Putamen (tissue), 1 donor: ENCODE results near the gene RAB11FIP4.

Experiments used
- DNase-seq: peaks from one replicate; pipeline ENCODE4 v3.0.0-alpha.2; 2016; ENCODE audit warnings: low spot score

The RAB11FIP4 gene

DNA sequence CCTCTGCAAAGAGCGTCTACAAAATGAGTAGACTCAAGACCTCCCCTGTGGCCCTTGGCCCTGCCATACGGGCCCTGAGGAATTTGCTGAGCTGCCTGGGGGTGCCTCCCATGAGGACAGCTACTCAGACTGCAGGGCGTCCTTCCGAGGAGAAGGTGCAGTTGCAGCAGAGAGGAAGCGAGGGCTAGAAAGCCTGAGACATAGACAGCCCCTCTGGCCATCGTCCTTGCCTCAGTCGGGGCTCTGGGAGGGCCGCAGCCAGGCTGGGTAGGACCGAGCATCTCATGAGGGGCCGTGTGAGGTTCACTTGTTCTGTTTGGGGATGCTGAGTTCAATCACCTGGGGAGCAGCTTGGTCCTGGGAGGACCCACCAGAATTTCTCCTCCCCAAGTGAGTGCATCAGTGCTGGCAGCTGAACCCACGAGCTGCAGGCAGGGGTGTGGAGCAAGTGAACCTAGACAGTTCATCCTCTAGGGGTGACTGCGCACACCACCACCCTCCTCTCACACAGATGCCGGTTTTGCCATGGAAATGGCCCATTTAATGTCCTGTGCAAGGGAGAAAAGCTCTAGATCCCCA, 20.3 kb downstream of the RAB11FIP4 start:
- DNase-seq = no peak

DNA sequence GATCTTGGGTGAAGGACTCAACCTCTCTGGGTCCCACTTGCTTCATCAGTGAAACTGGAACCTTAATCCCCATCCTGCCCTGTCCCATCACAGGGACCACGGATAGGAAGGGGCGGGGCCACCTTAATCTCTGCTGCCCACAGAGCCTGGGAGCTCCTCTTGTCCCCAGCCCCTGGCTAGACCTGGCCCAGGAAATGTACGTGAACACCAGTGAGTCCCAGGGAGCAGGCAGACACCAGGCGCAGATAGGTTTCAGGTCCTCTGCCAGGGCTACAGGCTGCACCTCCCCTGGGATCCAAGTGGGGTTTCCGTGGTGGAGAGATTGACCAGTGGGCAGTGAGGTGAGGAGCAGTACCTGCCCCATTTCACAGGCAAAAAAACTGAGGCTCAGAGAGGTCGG, 21.0 kb downstream of the RAB11FIP4 start:
- DNase-seq = no peak

DNA sequence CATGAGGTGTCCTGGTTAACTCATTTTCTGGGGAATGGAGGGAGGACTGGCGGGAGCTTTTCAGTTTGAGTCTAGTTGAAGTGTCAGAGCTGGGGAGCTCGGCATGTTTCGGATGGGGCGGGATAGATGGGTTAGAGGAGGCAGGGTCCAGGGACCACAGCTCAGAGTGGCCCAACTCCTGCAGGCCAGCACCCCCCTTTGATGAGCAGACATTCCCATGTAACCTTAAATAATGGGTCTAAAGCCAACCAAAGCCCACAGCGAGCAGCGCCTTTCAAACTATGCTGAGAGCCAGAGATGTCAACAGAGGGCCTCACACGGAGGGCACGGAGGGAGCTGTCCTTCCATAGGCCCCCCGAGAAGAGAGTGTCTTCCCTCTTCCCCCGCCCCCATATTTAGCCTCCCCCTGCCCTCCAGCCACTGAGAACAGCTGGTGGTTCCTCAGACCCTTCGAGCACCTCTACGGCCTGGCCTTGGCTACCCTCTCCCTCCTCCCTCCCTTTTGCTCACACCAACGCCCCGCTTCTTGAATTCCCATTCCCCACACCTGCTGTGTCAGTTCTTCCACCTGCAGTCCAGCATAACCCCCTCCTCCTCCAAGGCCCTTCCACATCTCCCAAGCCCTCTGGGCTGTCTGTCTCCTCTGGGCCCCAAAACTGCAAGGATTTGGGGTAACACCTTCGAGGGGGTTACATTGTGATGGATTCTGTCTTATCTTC, 21.8 kb downstream of the RAB11FIP4 start:
- DNase-seq = no peak

DNA sequence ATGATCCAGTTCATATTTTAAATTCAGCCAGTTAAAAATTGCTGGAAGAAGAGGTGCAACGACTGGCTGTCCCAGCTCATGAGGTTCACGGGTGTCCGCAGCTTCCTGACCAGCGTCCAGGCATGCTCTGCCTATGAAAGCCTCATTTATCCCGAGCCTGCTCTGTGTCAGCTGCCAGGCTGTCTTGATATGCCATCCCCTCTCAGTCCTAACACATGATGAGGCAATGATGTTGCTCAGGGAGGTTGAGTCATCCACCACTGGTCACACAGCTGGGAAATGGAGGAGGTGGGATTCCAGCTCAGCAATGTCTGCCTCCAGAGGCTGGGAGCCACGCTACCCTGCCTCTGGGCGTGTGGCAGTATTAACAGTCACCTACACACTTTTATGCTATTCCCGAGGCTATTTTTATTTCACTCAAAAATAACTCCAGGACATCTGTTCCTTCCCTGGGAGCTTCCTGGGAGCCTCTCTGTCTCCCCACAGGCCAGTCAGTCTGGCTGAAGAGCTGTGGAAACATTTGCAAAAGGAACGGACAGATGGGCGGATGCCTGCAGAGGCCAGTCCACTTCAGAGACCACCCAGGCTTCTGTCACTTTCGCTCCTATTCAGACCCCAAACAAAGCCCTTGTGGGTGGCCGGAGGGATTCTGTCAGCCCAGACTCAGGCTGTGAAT, 22.5 kb downstream of the RAB11FIP4 start:
- DNase-seq = peak; percentile 91

DNA sequence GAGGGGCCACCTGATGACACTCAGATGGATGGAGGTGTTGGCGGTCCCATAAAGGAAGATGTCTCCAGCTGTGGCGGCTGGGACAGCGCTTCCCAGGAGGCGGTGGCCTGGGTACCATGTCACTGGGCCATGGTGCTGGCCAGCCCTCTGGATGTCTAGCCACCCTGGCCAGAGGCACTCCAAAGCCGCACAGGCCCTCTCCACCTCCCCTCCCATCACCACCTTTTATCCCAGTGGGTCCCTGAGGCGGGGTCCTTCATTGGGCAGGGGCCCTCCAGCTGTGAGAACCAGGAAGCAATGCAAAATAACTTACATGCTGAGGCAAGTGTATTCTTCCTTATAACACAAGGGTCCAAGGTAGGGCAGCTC, 23.1 kb downstream of the RAB11FIP4 start:
- no peak for DNase-seq

DNA sequence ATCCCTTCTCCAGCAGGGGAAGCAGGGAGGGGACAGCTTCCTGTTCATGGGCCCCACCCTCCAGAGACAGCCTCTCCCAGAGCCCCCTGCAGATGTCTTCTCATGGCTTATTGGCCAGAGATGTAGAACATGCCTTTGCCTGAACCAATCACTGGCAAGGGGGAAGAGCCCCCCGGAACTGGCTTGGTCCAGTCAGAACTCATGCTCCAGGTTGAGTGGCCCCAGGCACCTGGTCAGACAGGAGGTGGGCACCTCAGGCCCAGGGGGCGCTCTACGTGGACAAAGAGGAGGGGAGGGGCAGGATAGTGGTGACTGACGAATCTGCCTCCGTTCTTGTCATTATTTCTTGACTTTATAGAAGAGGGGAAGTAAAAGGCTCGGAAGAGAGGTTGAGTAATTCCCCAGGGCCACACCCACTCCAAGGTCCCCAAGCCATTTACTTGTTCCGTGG, 23.6 kb downstream of the RAB11FIP4 start:
- no peak for DNase-seq

DNA sequence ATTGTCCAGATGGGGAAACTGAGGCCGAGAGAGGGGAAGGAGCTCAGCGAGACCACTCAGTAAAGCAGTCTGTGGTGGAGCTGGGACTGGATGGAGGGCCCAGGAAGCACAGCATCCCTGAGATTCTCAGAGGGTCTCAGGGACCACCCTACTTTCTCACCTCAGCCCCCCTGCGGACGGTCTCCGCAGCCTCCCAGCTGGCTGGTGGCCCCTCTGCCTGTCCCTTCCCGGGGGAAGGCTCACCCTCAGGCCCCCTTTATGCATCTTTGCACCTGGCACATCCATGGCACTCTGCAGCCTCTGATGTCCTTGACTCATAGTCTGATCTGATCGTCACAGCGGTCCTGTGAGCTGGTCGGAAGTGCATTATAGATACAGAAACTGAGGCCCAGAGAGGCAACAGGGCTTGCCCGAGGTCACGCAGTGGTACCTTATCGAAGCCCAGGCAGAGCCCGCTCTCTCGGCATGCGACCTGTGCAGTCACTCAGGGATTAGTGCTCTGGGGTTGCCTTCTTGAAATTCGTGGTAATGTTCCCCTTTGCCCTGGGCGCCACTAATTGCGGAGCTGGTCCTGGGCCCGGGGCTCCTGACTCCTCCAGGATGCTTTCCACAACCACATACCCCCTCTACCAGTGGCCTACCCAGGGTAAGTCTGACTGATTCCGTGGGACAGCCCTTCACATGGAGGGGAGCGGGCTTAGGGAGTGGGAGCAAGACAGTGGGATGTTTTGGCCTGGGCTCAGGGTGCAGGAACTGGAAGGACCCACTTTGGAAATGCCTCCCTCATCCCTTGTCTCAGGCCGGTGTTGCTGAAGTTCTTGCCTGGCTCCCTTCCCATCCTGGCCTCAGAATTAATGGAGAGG, 24.4 kb downstream of the RAB11FIP4 start:
- DNase-seq = no peak

DNA sequence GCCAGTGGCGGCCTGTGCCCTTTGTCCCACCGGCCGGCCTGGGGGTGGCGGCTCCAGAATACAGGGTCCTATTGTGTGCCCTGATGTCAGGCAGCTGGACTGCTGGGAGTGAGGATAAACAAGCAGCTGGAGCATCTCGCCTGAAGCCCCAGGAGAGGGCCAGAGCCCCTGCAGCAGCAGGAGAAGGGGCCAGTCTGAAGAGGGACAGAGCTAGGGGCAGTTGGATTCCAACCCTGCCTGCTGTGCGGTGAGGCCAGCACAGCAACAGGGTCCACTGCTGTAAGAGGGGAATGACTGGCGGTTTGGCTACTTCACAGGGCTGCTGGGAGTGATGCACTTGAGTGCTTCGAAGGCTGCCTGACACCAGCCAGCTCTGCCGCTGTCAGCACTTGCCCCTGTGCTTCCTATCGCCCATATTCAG, 25.0 kb downstream of the RAB11FIP4 start:
- DNase-seq = peak; percentile 96

DNA sequence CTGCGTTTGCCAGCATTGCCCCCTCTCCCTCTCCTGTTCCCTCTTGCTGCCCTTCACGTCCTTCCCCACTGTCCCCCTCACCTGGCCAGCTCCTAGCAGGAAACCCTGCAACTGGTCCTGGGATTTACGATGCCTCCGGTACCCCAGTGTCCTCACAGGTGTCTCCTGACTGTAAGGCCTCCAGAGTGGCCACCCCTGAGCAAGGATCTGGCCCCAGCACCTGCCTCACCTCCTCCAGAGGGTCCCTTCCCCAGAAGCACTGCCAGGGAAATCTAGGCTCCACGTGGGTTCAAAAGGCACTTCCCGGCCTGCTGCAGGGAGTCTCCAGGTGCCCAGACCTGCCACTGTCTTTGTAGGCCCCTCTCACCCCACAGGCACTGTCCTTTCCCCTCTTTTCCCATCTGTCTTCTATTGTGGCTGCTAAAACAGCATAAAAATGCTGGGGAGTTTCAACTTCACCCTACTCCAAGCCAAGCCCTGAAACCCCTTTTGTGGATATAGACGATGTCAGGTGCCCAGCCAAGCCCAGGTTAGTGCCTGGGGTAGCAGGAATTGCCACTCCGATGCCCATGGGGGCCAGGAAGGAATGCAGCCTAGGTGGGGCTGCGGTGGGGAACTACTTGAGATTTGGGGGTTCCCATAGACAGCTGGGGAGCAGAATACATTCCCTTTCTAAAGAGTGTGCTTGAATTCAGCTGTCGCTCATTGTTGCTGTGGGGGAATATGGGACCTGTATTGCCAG, 25.7 kb downstream of the RAB11FIP4 start:
- no peak for DNase-seq

DNA sequence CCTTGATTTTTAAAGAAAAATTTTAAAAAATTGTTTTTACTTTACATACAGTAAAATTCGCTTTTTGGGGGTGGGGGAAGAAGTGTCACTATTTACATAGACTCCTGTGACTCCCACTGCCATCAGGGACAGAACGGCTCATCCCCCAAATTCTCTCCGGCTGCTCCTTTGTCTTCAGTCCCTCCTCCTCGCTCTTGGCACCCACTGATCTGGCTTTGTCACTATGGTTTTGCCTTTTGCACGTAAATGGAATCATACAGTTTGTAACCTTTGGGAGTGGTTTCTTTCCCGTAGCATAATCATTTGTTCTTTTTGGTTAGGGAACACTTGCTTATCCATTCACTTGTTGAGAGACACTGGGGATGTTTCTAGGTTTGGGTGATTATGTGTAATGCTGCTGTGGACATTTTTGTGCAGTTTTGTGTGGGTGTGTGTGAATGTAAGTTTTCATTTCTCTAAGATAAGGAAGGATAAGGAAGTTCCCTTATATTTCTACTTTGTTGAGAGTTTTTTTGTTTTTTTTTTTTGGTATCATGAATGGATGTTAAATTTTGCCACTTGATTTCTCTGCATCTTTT, 27.4 kb downstream of the RAB11FIP4 start:
- DNase-seq = peak; percentile 65

DNA sequence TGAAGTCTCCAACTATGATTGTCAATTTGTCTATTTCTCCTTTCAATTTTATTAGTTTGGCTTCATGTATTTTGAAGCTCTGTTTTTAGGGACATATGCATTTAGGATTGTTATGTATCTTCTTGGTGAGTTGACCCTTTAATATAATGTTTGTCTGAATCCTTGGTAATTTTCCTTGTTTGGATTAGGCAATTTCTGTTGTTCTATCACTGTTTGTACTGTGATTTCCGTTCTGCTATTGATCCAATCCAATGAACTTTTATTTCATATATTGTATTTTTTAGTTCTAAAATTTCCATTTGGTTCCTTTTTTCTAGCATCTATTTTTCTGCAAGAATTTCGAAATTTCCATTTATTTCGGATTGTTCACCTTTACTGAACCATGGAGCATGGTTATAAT, 31.0 kb downstream of the RAB11FIP4 start:
- no peak for DNase-seq

DNA sequence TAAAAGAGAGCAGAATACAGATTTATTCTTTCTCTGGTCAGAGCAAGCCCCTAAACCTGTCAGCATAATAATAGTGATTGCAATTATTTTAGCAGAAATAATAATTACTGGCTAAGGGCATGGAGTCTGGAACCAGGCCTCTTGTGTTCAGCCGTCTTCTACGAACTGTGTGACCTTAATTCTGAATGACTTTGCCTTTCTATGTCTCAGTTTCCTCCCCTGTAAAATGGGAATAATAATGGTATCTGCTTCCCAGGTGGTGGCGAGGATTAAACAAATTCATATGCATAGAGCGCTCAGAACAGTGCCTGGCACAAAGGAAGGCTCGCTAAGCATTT, 33.4 kb downstream of the RAB11FIP4 start:
- DNase-seq = no peak

DNA sequence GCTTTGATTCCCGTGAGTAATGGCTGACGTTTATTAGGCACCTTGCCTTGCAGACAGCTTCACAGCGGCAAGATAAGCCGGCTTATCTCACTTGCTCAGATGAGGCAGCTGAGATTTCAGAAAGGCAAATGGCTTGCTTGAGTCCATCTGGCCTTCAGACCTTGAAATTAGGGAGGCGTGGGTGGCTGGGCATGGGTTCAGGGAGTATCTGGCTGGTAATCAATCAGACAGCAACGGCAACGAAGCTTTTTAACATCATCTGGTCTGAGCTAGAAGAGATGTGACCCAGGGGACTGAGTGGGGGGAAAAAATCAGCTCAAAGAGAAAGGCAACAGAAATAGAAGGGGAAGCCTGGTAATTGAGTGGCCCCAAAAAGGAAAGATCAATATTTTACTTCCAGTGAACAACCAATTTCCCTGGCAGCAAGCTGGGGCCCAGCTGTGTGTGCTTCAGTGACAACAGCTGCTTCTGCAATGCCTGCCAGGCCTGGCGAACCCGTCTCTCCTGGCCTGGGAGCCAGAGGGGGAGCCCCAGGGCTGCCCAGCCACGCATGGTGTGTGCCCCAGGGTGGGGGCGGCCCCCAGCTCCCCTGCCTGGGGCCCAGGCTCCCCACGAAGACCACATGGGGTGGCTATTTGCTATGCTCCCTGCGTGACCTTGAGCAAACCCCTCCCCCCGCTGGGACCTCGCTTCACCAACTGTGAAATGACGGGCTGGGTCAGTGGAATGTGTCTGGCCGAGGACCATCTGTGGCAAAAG, 34.0 kb downstream of the RAB11FIP4 start:
- no peak for DNase-seq

DNA sequence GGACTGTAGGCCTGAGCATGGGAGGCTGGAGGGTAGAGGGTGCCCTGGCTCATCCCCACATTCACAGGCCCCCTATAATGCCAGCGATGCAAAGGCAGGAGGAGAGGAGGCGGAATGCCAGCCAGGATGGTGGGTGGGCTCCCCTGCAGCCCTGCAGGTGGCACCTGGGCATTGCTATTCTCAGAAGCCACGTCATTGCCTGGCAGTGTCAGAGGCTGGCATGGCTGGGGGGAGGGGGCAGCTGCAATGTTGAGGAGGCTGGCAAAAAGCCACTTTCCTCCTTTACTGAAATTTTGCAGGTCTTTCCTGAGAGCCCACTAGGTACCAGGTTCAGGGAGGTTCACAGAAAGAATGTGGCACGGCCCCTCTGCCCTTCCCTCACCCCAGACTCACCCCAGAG, 36.2 kb downstream of the RAB11FIP4 start:
- DNase-seq = no peak

DNA sequence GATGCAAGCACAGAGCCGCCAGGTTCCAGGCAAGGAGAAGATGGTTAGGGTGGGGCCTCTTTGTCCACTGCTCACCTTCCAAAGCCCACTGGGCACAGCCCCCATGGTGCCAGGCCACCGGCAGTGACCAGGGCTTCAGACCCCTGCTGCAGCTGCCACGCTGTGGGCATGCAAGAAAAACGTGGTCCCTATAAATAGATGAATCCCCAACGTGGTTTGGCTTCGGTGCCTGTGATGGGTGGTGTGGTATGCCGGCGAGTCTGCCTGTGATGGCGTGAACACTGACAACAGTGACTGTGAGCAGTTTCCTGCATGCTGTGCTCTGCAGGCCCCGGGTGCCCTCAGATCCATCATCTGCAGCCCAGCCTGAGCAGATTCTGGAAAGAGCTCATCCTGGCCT, 36.6 kb downstream of the RAB11FIP4 start:
- no peak for DNase-seq

DNA sequence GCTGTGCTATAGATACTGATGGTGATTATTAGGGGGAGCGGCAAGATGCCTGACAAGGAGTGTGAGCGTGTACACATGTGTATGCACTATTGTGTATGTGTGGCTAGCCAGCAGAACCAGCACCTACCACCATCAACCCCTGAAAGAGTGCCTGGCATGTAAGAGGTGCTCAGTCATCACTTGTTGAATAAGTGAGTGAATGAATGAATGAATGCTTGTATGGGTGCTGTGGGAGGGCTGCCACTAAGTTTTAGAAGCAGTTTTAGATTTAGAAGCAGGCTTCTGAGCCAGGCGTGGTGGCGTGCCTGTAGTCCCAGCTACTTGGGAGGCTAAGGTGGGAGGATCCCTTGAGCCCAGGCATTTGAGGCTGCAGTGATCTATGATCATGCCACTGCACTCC, 37.0 kb downstream of the RAB11FIP4 start:
- no peak for DNase-seq

DNA sequence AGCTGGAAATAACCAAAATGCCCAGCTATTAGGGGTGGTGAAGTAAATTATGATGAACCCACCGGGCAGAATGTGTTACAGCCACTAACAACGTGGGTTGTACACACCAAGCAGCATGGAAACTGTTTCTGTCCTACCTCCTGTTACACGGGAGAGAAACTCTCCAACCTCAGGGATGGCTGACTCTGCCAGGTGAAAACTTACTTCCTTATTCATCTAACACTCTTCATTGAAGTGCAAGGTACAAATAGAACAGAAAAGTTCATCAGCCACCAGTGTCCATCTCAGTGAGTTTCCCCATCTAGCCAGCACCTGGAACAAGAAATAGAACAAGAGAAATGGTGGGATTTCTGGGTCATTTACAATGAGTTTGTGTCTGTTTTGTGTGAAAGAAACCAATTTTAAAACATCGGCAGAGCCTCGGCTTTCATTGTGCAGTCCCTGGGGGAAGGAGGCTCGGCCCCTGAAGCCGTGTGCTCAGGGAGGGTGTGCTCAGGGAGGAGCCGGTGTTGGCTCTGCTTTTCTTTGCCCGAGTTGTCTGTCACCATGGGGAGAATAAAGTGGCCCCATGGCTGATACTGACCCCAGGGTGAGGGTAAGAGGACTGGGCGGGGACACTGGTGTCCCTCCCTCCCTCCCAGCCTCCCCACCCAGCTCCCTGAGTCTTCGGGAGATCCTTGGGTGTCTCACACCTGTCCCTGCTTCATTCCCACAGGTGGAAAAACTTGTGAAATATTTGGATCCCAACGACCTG, 39.8 kb downstream of the RAB11FIP4 start:
- DNase-seq = no peak

DNA sequence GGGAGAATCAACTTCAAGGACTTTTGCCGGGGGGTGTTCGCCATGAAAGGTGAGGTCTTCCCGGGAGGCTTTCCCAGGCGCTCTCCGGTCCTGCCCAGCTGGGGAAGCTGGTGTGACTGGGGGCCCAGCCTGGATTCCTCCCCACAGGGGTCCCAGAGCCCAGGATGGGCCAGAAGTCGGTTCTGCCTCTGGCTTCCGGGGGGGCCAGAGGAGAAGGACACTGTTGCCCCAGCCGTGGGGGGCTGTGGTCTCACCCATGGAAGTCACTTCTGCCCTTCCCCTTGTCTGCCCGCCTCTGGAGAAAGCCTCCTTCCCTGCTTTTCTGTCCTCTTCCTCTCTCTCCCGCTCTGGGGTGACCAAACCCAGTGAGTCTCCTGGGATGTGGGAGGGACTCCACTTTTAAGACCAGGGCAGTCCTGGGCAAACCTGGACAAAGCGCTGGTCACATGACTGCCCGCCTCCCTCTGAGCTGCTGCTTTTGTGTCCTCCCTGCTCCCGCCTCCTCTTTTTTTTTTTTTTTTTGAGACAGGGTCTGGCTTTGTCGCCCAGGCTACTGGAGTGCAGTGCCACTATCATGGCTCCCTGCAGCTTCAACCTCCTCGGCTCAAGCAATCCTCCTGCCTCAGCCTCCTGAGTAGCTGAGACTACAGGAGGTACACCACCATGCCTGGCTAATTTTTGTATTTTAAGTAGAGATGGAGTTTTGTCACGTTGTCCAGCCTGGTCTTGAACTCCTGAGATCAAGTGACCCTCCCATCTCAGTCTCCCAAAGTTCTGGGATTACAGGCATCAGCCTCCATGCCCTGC, 40.6 kb downstream of the RAB11FIP4 start:
- no peak for DNase-seq
